ENCODE results near the gene THTPA. TPM values are rescaled to one million over a fixed set of nuclear protein-coding genes. Genes with fewer than 3 reads are reported as not detected.
A peak's percentile ranks its signal among the peaks of the same experiment; 100 is the strongest.

Gene THTPA
- total RNA-seq, 4 donors from 2014 or later, result 14.4 to 47.1 (median 25.2) TPM

- Histone ChIP-seq H3K9me3 (no peaks in the 10 kb centered on the region), H3K27me3 (peaks cover 0 to 7% of the 10 kb centered on the region in 2 donors), H3K27ac (peak overlapping the region in 1 of 4 donors; percentile 71), H3K4me1 (peaks cover 0 to 15% (median 5%) of the 10 kb centered on the region in 4 donors), H3K4me3 (peak overlapping the region in 1 of 4 donors; percentile 57), H3K36me3 (peaks cover 0 to 19% (median 0%) of the 10 kb centered on the region in 3 donors)
- WGBS, 2 donors, result 89 to 90% methylated on average over 10 of the region's 10 CpGs
- no peak for DNase-seq (ENCODE audit: low spot score in 2 of 2)
- TF ChIP-seq EP300 (IDR thresholded peaks at IDR 0.05) (no peak), POLR2A (IDR thresholded peaks at IDR 0.05) (no peak), CTCF (IDR thresholded peaks at IDR 0.05) (no peak)
Observed at GRCh38 chr14:23566112-23566777, 10.2 kb downstream of the THTPA start.

- DNase-seq (ENCODE audit: low spot score in 2 of 2), result no peak
- TF ChIP-seq EP300 (IDR thresholded peaks at IDR 0.05), result no peak
- TF ChIP-seq CTCF (IDR thresholded peaks at IDR 0.05), result no peak
- no peak for TF ChIP-seq POLR2A (IDR thresholded peaks at IDR 0.05)
Observed at GRCh38 chr14:23566778-23567185, 10.7 kb downstream of the THTPA start.

GRCh38 chr14:23567186-23568020 lies 11.3 kb downstream of the THTPA start, which contains the start of gene AP1G2:
AP1G2 (minus strand) TSS chr14:23567791; CDS start chr14:23567314, 477 bp downstream.
- WGBS, 2 donors, result 2% methylated on average over 52 of the region's 53 CpGs
- Histone ChIP-seq H3K4me1 (peaks cover 0 to 15% (median 5%) of the 10 kb centered on the region in 4 donors), H3K27ac (peak within 1 kb of the TSS; percentile 54 to 85 (median 63))

More at GRCh38 chr14:23566778-23567185, 10.7 kb downstream of the THTPA start:
- Histone ChIP-seq H3K4me1 (peaks cover 0 to 15% (median 5%) of the 10 kb centered on the region in 4 donors), H3K36me3 (peaks cover 0 to 14% (median 0%) of the 10 kb centered on the region in 3 donors), H3K27ac (peak overlapping the region in 2 of 4 donors; percentile 71 to 85), H3K27me3 (peaks cover 0 to 11% of the 10 kb centered on the region in 2 donors), H3K4me3 (peak overlapping the region; percentile 57 to 71 (median 60)), H3K9me3 (no peaks in the 10 kb centered on the region)
- WGBS, 2 donors, result 5 to 9% methylated on average over 5 of the region's 5 CpGs

DNA sequence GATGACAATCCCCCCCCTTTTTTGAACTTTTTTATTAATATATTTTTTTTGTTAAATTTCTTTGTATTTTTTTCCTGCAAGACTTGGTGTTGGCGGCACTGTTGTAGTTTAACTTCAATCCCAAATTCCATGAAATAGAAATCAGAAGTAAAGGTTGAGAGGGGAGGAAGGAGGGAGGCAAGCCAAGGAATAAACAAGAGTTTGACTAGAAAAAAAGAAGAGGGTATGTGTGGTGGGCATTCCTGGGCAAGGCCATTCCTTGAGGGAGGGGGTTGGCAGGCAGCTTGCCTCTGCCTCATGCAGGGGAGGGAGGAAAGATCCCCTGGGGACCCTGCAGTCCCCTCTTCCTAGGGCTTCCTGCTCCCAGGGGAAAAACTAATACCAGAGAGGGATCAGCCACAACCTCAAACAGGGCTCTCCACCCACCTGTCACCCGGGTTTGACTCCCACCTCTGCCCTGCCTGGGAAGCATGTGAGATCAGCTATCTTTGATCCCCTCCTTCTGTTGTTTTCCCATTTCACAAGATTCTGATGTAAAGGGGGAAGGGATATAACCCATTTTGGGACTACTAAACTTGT lies 12.0 kb downstream of the THTPA start:
- no peak for TF ChIP-seq CTCF (IDR thresholded peaks at IDR 0.05)
- TF ChIP-seq EP300 (IDR thresholded peaks at IDR 0.05), result no peak
- TF ChIP-seq POLR2A (IDR thresholded peaks at IDR 0.05), result no peak
- peaks cover 0 to 15% (median 5%) of the 10 kb centered on the region in 4 donors for H3K4me1 ChIP-seq
- DNase-seq (ENCODE audit: low spot score in 2 of 2), result no peak
- WGBS, 2 donors, result 80 to 87% methylated on average over 2 of the region's 2 CpGs
- H3K27me3 ChIP-seq, result peaks cover 0 to 24% of the 10 kb centered on the region in 2 donors
- peaks cover 0 to 8% (median 0%) of the 10 kb centered on the region in 3 donors for H3K36me3 ChIP-seq
- H3K9me3 ChIP-seq, result no peaks in the 10 kb centered on the region
- peak overlapping the region; percentile 57 to 71 (median 60) for H3K4me3 ChIP-seq
- peak overlapping the region in 2 of 4 donors; percentile 71 to 85 for H3K27ac ChIP-seq

More at GRCh38 chr14:23567186-23568020, 11.3 kb downstream of the THTPA start, which contains the start of gene AP1G2:
- peak in 1 of 2 donors; percentile 16 for TF ChIP-seq POLR2A (IDR thresholded peaks at IDR 0.05)
- peak in 1 of 2 donors; percentile 37 for TF ChIP-seq EP300 (IDR thresholded peaks at IDR 0.05)
- no peak for TF ChIP-seq CTCF (IDR thresholded peaks at IDR 0.05)
- Histone ChIP-seq H3K9me3 (no peaks in the 10 kb centered on the region), H3K36me3 (peaks cover 0 to 8% (median 0%) of the 10 kb centered on the region in 3 donors), H3K4me3 (peak within 1 kb of the TSS; percentile 57 to 71 (median 60)), H3K27me3 (peaks cover 0 to 17% of the 10 kb centered on the region in 2 donors)
- peak; percentile 55 to 70 for DNase-seq (ENCODE audit: low spot score in 2 of 2)
